Mucosa of stomach (tissue), 1 donor: ENCODE measurements around the gene SLC2A1.

Source experiments
- H3K27me3 ChIP-seq: one replicate; pipeline ENCODE4 v1.7.0; 2013; ENCODE audit warnings: mild to moderate bottlenecking, low read length; ENCODE audit not compliant: control insufficient read depth, insufficient read depth
- H3K36me3 ChIP-seq: one replicate; pipeline ENCODE4 v1.7.0; 2013; ENCODE audit warnings: low read length; ENCODE audit not compliant: control insufficient read depth, insufficient read depth
- H3K4me1 ChIP-seq: one replicate; pipeline ENCODE4 v1.7.0; 2013; ENCODE audit warnings: mild to moderate bottlenecking, low read length; ENCODE audit not compliant: control insufficient read depth, insufficient read depth
- H3K4me3 ChIP-seq: one replicate; pipeline ENCODE4 v1.7.0; 2013; ENCODE audit warnings: low read length
- H3K9ac ChIP-seq: one replicate; pipeline ENCODE4 v1.7.0; 2013; ENCODE audit warnings: mild to moderate bottlenecking, low read length, moderate library complexity
- H3K9me3 ChIP-seq: one replicate; pipeline ENCODE4 v1.7.0; 2013; ENCODE audit warnings: mild to moderate bottlenecking, low read length, moderate library complexity; ENCODE audit not compliant: control insufficient read depth
- donor health status: Pancreatic carcinoma.

SLC2A1 gene

GRCh38 chr1:42942444-42942843 lies 16.2 kb downstream of the SLC2A1 start:
- H3K4me3 ChIP-seq: no peak overlapping the region
- no peaks in the 10 kb centered on the region for H3K27me3 ChIP-seq
- H3K36me3 ChIP-seq: no peaks in the 10 kb centered on the region
- peaks cover 93% of the 10 kb centered on the region for H3K4me1 ChIP-seq
- no peak overlapping the region for H3K9ac ChIP-seq
- H3K9me3 ChIP-seq: no peaks in the 10 kb centered on the region

GRCh38 chr1:42941640-42942330 lies 16.9 kb downstream of the SLC2A1 start:
- peaks cover 94% of the 10 kb centered on the region for H3K4me1 ChIP-seq
- H3K4me3 ChIP-seq: no peak overlapping the region
- no peaks in the 10 kb centered on the region for H3K27me3 ChIP-seq
- H3K36me3 ChIP-seq: no peaks in the 10 kb centered on the region
- H3K9ac ChIP-seq: no peak overlapping the region
- H3K9me3 ChIP-seq: no peaks in the 10 kb centered on the region

GRCh38 chr1:42940851-42941639 lies 17.6 kb downstream of the SLC2A1 start:
- Histone ChIP-seq H3K36me3 (no peaks in the 10 kb centered on the region), H3K4me1 (peaks cover 95% of the 10 kb centered on the region), H3K9me3 (no peaks in the 10 kb centered on the region), H3K9ac (no peak overlapping the region), H3K27me3 (no peaks in the 10 kb centered on the region), H3K4me3 (no peak overlapping the region)

GRCh38 chr1:42938645-42939615 lies 19.7 kb downstream of the SLC2A1 start:
- no peak overlapping the region for H3K4me3 ChIP-seq
- no peaks in the 10 kb centered on the region for H3K27me3 ChIP-seq
- H3K4me1 ChIP-seq: peaks cover 100% of the 10 kb centered on the region
- no peaks in the 10 kb centered on the region for H3K36me3 ChIP-seq
- H3K9ac ChIP-seq: peak overlapping the region; percentile 22
- no peaks in the 10 kb centered on the region for H3K9me3 ChIP-seq

- Histone ChIP-seq H3K4me1 (peaks cover 100% of the 10 kb centered on the region), H3K9me3 (no peaks in the 10 kb centered on the region), H3K36me3 (no peaks in the 10 kb centered on the region), H3K27me3 (no peaks in the 10 kb centered on the region), H3K9ac (peak overlapping the region; percentile 22), H3K4me3 (no peak overlapping the region)
Measured at GRCh38 chr1:42937836-42938644, 20.6 kb downstream of the SLC2A1 start.

GRCh38 chr1:42937141-42937696 lies 21.4 kb downstream of the SLC2A1 start:
- Histone ChIP-seq H3K4me3 (no peak overlapping the region), H3K27me3 (no peaks in the 10 kb centered on the region), H3K9me3 (no peaks in the 10 kb centered on the region), H3K9ac (peak overlapping the region; percentile 22), H3K4me1 (peaks cover 100% of the 10 kb centered on the region), H3K36me3 (no peaks in the 10 kb centered on the region)

GRCh38 chr1:42936309-42937078 lies 22.2 kb downstream of the SLC2A1 start:
- Histone ChIP-seq H3K4me1 (peaks cover 100% of the 10 kb centered on the region), H3K4me3 (no peak overlapping the region), H3K9ac (peak overlapping the region; percentile 31), H3K9me3 (no peaks in the 10 kb centered on the region), H3K36me3 (no peaks in the 10 kb centered on the region), H3K27me3 (no peaks in the 10 kb centered on the region)

- Histone ChIP-seq H3K36me3 (no peaks in the 10 kb centered on the region), H3K4me1 (peaks cover 99% of the 10 kb centered on the region), H3K4me3 (no peak overlapping the region), H3K9me3 (no peaks in the 10 kb centered on the region), H3K9ac (peak overlapping the region; percentile 31), H3K27me3 (no peaks in the 10 kb centered on the region)
Measured at GRCh38 chr1:42935971-42936308, 22.7 kb downstream of the SLC2A1 start.

- Histone ChIP-seq H3K4me3 (no peak overlapping the region), H3K36me3 (no peaks in the 10 kb centered on the region), H3K4me1 (peaks cover 94% of the 10 kb centered on the region), H3K9ac (no peak overlapping the region), H3K9me3 (no peaks in the 10 kb centered on the region), H3K27me3 (no peaks in the 10 kb centered on the region)
Measured at GRCh38 chr1:42935313-42935895, 23.3 kb downstream of the SLC2A1 start.

GRCh38 chr1:42934541-42935312 lies 23.9 kb downstream of the SLC2A1 start:
- no peak overlapping the region for H3K4me3 ChIP-seq
- H3K4me1 ChIP-seq: peaks cover 87% of the 10 kb centered on the region
- H3K9ac ChIP-seq: peak overlapping the region; percentile 19
- H3K36me3 ChIP-seq: no peaks in the 10 kb centered on the region
- no peaks in the 10 kb centered on the region for H3K27me3 ChIP-seq
- H3K9me3 ChIP-seq: no peaks in the 10 kb centered on the region
